ENCODE results near the gene INTS14.

GRCh38 chr15:65550681-65551098 is 60.2 kb downstream of the INTS14 start:
- TF ChIP-seq CTCF (IDR thresholded peaks at IDR 0.05): no peak
- no peak for TF ChIP-seq POLR2A (IDR thresholded peaks at IDR 0.05)
